ENCODE measurements around the gene SOX21.

SOX21 gene

GRCh38 chr13:94705081-94706030 is 7.0 kb downstream of the SOX21 start:
- no peak for DNase-seq (ENCODE audit: low read depth in 2 of 2)
- TF ChIP-seq CTCF (IDR thresholded peaks at IDR 0.05; ENCODE audit: low read depth, low read length) = no peak
- H3K4me3 ChIP-seq (replicated peaks in 1 of 2; ENCODE audit: low read depth in 2 of 2, low read length in 2 of 2) = no peak overlapping the region

GRCh38 chr13:94704377-94705080 is 7.8 kb downstream of the SOX21 start:
- no peak for DNase-seq (ENCODE audit: low read depth in 2 of 2)
- H3K4me3 ChIP-seq (replicated peaks in 1 of 2; ENCODE audit: low read depth in 2 of 2, low read length in 2 of 2) = no peak overlapping the region
- TF ChIP-seq CTCF (IDR thresholded peaks at IDR 0.05; ENCODE audit: low read depth, low read length) = no peak

GRCh38 chr13:94703721-94704314 is 8.5 kb downstream of the SOX21 start:
- TF ChIP-seq CTCF (IDR thresholded peaks at IDR 0.05; ENCODE audit: low read depth, low read length) = no peak
- DNase-seq (ENCODE audit: low read depth in 2 of 2) = no peak
- H3K4me3 ChIP-seq (replicated peaks in 1 of 2; ENCODE audit: low read depth in 2 of 2, low read length in 2 of 2) = no peak overlapping the region

- H3K4me3 ChIP-seq (replicated peaks in 1 of 2; ENCODE audit: low read depth in 2 of 2, low read length in 2 of 2) = no peak overlapping the region
- TF ChIP-seq CTCF (IDR thresholded peaks at IDR 0.05; ENCODE audit: low read depth, low read length) = no peak
- no peak for DNase-seq (ENCODE audit: low read depth in 2 of 2)
These were observed 9.1 kb downstream of the SOX21 start for GRCh38 chr13:94703271-94703670.

- no peak for DNase-seq (ENCODE audit: low read depth in 2 of 2)
- no peak for TF ChIP-seq CTCF (IDR thresholded peaks at IDR 0.05; ENCODE audit: low read depth, low read length)
- no peak overlapping the region for H3K4me3 ChIP-seq (replicated peaks in 1 of 2; ENCODE audit: low read depth in 2 of 2, low read length in 2 of 2)
These were observed 9.9 kb downstream of the SOX21 start for GRCh38 chr13:94702181-94703041.

All from cardiac fibroblast (primary cell).